Trophoblast cell (in vitro differentiated cells and primary cell): ENCODE data around the gene EIF1AD.
A peak's percentile ranks its signal among the peaks of the same experiment; 100 is the strongest.
"Not testable (repeated sequence)": the region's sequence is repeated elsewhere in the genome, so short reads cannot be mapped to it uniquely, and the experiment has no call there.

ENCODE experiments used
- DNase-seq, 2 donors: peaks; one replicate each; pipeline ENCODE4 v3.0.0-alpha.2; 2016
- H2AFZ ChIP-seq: 2 replicates; pipeline ENCODE4 v1.6.1; 2013; ENCODE audit warnings: low read length, moderate library complexity, mild to moderate bottlenecking; ENCODE audit not compliant: insufficient read depth, poor library complexity
- H2AK5ac ChIP-seq: 2 replicates; pipeline ENCODE4 v1.6.1; 2013; ENCODE audit warnings: mild to moderate bottlenecking, low read length
- H2BK120ac ChIP-seq: 2 replicates; pipeline ENCODE4 v1.6.1; 2013; ENCODE audit warnings: low read length, mild to moderate bottlenecking, moderate library complexity; ENCODE audit not compliant: insufficient read depth, poor library complexity
- H2BK12ac ChIP-seq: 2 replicates; pipeline ENCODE4 v1.6.1; 2013; ENCODE audit warnings: mild to moderate bottlenecking, low read length, moderate library complexity
- H2BK5ac ChIP-seq: 2 replicates; pipeline ENCODE4 v1.6.1; 2013; ENCODE audit warnings: low read length, low read depth, moderate library complexity, mild to moderate bottlenecking; ENCODE audit not compliant: poor library complexity
- H3K14ac ChIP-seq: 2 replicates; pipeline ENCODE4 v1.6.1; 2013; ENCODE audit warnings: mild to moderate bottlenecking, low read length
- H3K18ac ChIP-seq: 2 replicates; pipeline ENCODE4 v1.6.1; 2013; ENCODE audit warnings: mild to moderate bottlenecking, low read length
- H3K23ac ChIP-seq: 2 replicates; pipeline ENCODE4 v1.6.1; 2013; ENCODE audit warnings: low read length
- H3K27ac ChIP-seq: 2 replicates; pipeline ENCODE4 v1.5.1; 2013; ENCODE audit warnings: low read depth, mild to moderate bottlenecking, inconsistent platforms, low read length, moderate library complexity
- H3K27me3 ChIP-seq: 2 replicates; pipeline ENCODE4 v1.6.1; 2013; ENCODE audit warnings: inconsistent platforms, mild to moderate bottlenecking, low read length, moderate library complexity; ENCODE audit not compliant: insufficient read depth
- H3K36me3 ChIP-seq, 2 experiments: 1 replicate in 1 of 2; 2 replicates in 1 of 2; pipeline ENCODE4 v1.6.1; 2013; ENCODE audit warnings: low read length in 2 of 2, mild to moderate bottlenecking in 2 of 2, moderate library complexity in 1 of 2; ENCODE audit not compliant: insufficient read depth in 2 of 2, control insufficient read depth in 1 of 2
- H3K4ac ChIP-seq: 2 replicates; pipeline ENCODE4 v1.6.1; 2013; ENCODE audit warnings: low read depth, mild to moderate bottlenecking, low read length, moderate library complexity
- H3K4me1 ChIP-seq, 2 experiments: 1 replicate in 1 of 2; 2 replicates in 1 of 2; pipeline ENCODE4 v1.6.1; 2013; ENCODE audit warnings: low read length in 2 of 2, mild to moderate bottlenecking in 2 of 2, moderate library complexity in 1 of 2; ENCODE audit not compliant: insufficient read depth in 2 of 2, control insufficient read depth in 1 of 2
- H3K4me2 ChIP-seq: 2 replicates; pipeline ENCODE4 v1.6.1; 2013; ENCODE audit warnings: inconsistent platforms, mild to moderate bottlenecking, low read length, moderate library complexity
- H3K4me3 ChIP-seq: 2 replicates; pipeline ENCODE4 v1.5.1; 2013; ENCODE audit warnings: mild to moderate bottlenecking, low read depth, low read length, inconsistent platforms
- H3K79me1 ChIP-seq: one replicate; pipeline ENCODE4 v1.6.1; 2013; ENCODE audit warnings: low read length
- H3K79me2 ChIP-seq: 2 replicates; pipeline ENCODE4 v1.6.1; 2013; ENCODE audit warnings: low read length, mild to moderate bottlenecking; ENCODE audit not compliant: control insufficient read depth, insufficient read depth, poor library complexity
- H3K9ac ChIP-seq: 2 replicates; pipeline ENCODE4 v1.6.1; 2013; ENCODE audit warnings: mild to moderate bottlenecking, low read length
- H3K9me3 ChIP-seq: 2 replicates; pipeline ENCODE4 v1.6.1; 2013; ENCODE audit warnings: low read depth, mild to moderate bottlenecking, control low read depth, inconsistent platforms, low read length; ENCODE audit not compliant: insufficient read depth
- H4K12ac ChIP-seq: 2 replicates; pipeline ENCODE4 v1.6.1; 2013; ENCODE audit warnings: low read depth, mild to moderate bottlenecking, low read length, moderate library complexity
- H4K8ac ChIP-seq: 2 replicates; pipeline ENCODE4 v1.6.1; 2013; ENCODE audit warnings: low read depth, mild to moderate bottlenecking, low read length, moderate library complexity
- H4K91ac ChIP-seq: one replicate; pipeline ENCODE4 v1.6.1; 2013; ENCODE audit warnings: low read depth, mild to moderate bottlenecking, low read length, moderate library complexity
- WGBS: extraction: QIAGEN DNeasy Blood & Tissue Kit; methylation state at CpG from one replicate; pipeline ENCODE4 v1.1.7; 2013; ENCODE audit warnings: missing lambda C conversion rate; ENCODE audit not compliant: insufficient read length, insufficient coverage; ENCODE audit errors: extremely low coverage; 5-methylcytosine and 5-hydroxymethylcytosine counted together

Gene EIF1AD

DNA sequence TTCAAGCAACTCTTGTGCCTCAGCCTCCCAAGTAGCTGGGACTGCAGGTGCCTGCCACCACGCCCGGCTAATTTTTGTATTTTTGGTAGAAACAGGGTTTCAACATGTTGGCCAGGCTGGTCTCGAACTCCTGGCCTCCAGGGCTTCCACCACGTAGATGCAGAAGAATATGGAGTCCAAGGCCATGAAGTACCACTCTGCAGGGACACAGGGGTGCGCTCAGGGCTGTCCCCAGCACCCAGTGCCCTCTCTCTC, 21.2 kb upstream of the EIF1AD start:
- not testable (repeated sequence) for H3K18ac ChIP-seq, H4K8ac ChIP-seq, H3K79me1 ChIP-seq, H3K36me3 ChIP-seq, H2BK120ac ChIP-seq, H3K79me2 ChIP-seq, H3K14ac ChIP-seq, H3K4me1 ChIP-seq, H3K9ac ChIP-seq, H3K9me3 ChIP-seq, H3K23ac ChIP-seq, H2AK5ac ChIP-seq, H2BK5ac ChIP-seq, H3K4me3 ChIP-seq, H3K27me3 ChIP-seq, H4K91ac ChIP-seq, H3K4me2 ChIP-seq, H3K4ac ChIP-seq, H3K27ac ChIP-seq, H2AFZ ChIP-seq, DNase-seq, H2BK12ac ChIP-seq, H4K12ac ChIP-seq
- no CpG with 5 or more reads among the region's 5 CpGs for WGBS

GRCh38 chr11:66022401-66023185, 20.6 kb upstream of the EIF1AD start:
- WGBS = no CpG with 5 or more reads among the region's 46 CpGs
- Histone ChIP-seq H4K12ac (peak overlapping the region; percentile 74), H3K9me3 (peaks cover 7% of the 10 kb centered on the region), H3K14ac (no peak overlapping the region), H3K79me1 (no peaks in the 10 kb centered on the region), H2AFZ (no peak overlapping the region), H3K36me3 (no peaks in the 10 kb centered on the region), H2BK5ac (no peak overlapping the region), H2AK5ac (no peak overlapping the region), H3K27me3 (no peaks in the 10 kb centered on the region), H3K23ac (no peak overlapping the region), H3K18ac (no peak overlapping the region), H3K4ac (no peak overlapping the region), H2BK120ac (no peak overlapping the region), H2BK12ac (peak overlapping the region; percentile 29), H3K4me3 (no peak overlapping the region), H3K79me2 (no peaks in the 10 kb centered on the region), H3K4me2 (no peak overlapping the region), H3K4me1 (no peaks in the 10 kb centered on the region), H4K8ac (peak overlapping the region; percentile 90), H3K9ac (no peak overlapping the region), H3K27ac (no peak overlapping the region), H4K91ac (no peak overlapping the region)
- DNase-seq = peak; percentile 80 to 92

- Histone ChIP-seq H3K27ac (no peak overlapping the region), H2BK120ac (no peak overlapping the region)
Measured at GRCh38 chr11:66020618-66021357, 18.8 kb upstream of the EIF1AD start.

GRCh38 chr11:66020212-66020611, 18.3 kb upstream of the EIF1AD start:
- no peak overlapping the region for H4K12ac ChIP-seq
- peak overlapping the region; percentile 71 for H2BK12ac ChIP-seq
- H3K4ac ChIP-seq = no peak overlapping the region
- no peak overlapping the region for H3K18ac ChIP-seq
- H2BK120ac ChIP-seq = peak overlapping the region; percentile 37
- no CpG with 5 or more reads among the region's 8 CpGs for WGBS
- H2AFZ ChIP-seq = no peak overlapping the region
- no peaks in the 10 kb centered on the region for H3K79me2 ChIP-seq
- H3K27me3 ChIP-seq = no peaks in the 10 kb centered on the region
- peak overlapping the region; percentile 72 for H2AK5ac ChIP-seq
- H3K27ac ChIP-seq = no peak overlapping the region
- no peak overlapping the region for H4K91ac ChIP-seq
- peaks cover 2% of the 10 kb centered on the region for H3K9me3 ChIP-seq
- no peak overlapping the region for H2BK5ac ChIP-seq
- no peak overlapping the region for H3K4me3 ChIP-seq
- no peak overlapping the region for H4K8ac ChIP-seq
- no peak overlapping the region for H3K23ac ChIP-seq
- no peaks in the 10 kb centered on the region for H3K36me3 ChIP-seq
- H3K9ac ChIP-seq = no peak overlapping the region
- peaks cover 6 to 7% of the 10 kb centered on the region in 2 experiments for H3K4me1 ChIP-seq
- peak overlapping the region; percentile 42 for H3K14ac ChIP-seq
- no peak overlapping the region for H3K4me2 ChIP-seq
- no peaks in the 10 kb centered on the region for H3K79me1 ChIP-seq
- no peak for DNase-seq

More at GRCh38 chr11:66020618-66021357, 18.8 kb upstream of the EIF1AD start:
- Histone ChIP-seq H3K79me1 (no peaks in the 10 kb centered on the region), H3K27me3 (no peaks in the 10 kb centered on the region), H3K9me3 (peaks cover 4% of the 10 kb centered on the region), H3K4me1 (peaks cover 0 to 3% of the 10 kb centered on the region in 2 experiments), H3K79me2 (no peaks in the 10 kb centered on the region), H4K91ac (no peak overlapping the region), H3K14ac (no peak overlapping the region), H2AFZ (no peak overlapping the region), H3K4me3 (no peak overlapping the region), H3K9ac (no peak overlapping the region), H2AK5ac (peak overlapping the region; percentile 22), H3K18ac (no peak overlapping the region), H2BK12ac (peak overlapping the region; percentile 71), H2BK5ac (no peak overlapping the region), H3K23ac (no peak overlapping the region), H4K8ac (no peak overlapping the region), H3K4ac (no peak overlapping the region), H3K36me3 (no peaks in the 10 kb centered on the region), H3K4me2 (no peak overlapping the region), H4K12ac (no peak overlapping the region)
- WGBS = no CpG with 5 or more reads among the region's 25 CpGs
- DNase-seq = peak; percentile 78 to 79
